Smooth muscle cell (in vitro differentiated cells): ENCODE results near the gene H2AZ2. TPM values are rescaled to one million over a fixed set of nuclear protein-coding genes. Genes with fewer than 3 reads are reported as not detected.

Experiments used
- DNase-seq: peaks from one replicate; lab custom pipeline; 2025; ENCODE audit not compliant: unreplicated experiment; lab: John Stamatoyannopoulos, UW
- H2AFZ ChIP-seq: fragments of 200-600 bp; sonication (generic); 2 replicates; pipeline ENCODE4 v1.6.0; 2016; ENCODE audit warnings: antibody characterized with exemption, low read depth, mild to moderate bottlenecking
- H3F3A ChIP-seq: fragments of 200-600 bp; sonication (generic); 2 replicates; pipeline ENCODE4 v1.6.0; 2017; ENCODE audit warnings: antibody characterized with exemption, low read depth
- H3K27ac ChIP-seq: fragments of 200-600 bp; sonication (generic); 2 replicates; pipeline ENCODE4 v1.5.1; 2016; ENCODE audit warnings: low read depth, mild to moderate bottlenecking
- H3K27me3 ChIP-seq: fragments of 200-600 bp; sonication (generic); 2 replicates; pipeline ENCODE4 v1.6.1; 2016; ENCODE audit warnings: low read depth, mild to moderate bottlenecking
- H3K36me3 ChIP-seq: fragments of 200-600 bp; sonication (generic); 2 replicates; pipeline ENCODE4 v1.5.1; 2016; ENCODE audit warnings: low read depth
- H3K4me1 ChIP-seq: fragments of 200-600 bp; sonication (generic); 2 replicates; pipeline ENCODE4 v1.5.1; 2016; ENCODE audit warnings: low read depth
- H3K4me2 ChIP-seq: fragments of 200-600 bp; sonication (generic); 2 replicates; pipeline ENCODE4 v1.6.0; 2016; ENCODE audit warnings: mild to moderate bottlenecking
- H3K4me3 ChIP-seq: fragments of 200-600 bp; sonication (generic); 2 replicates; pipeline ENCODE4 v1.5.1; 2016; ENCODE audit warnings: mild to moderate bottlenecking
- H3K79me2 ChIP-seq: fragments of 200-600 bp; sonication (generic); 2 replicates; pipeline ENCODE4 v1.6.0; 2016; ENCODE audit warnings: low read depth, mild to moderate bottlenecking
- H3K9ac ChIP-seq: fragments of 200-600 bp; sonication (generic); 2 replicates; pipeline ENCODE4 v1.6.0; 2016; ENCODE audit warnings: low read depth
- H3K9me3 ChIP-seq: fragments of 200-600 bp; sonication (generic); replicated peaks from 2 replicates; pipeline ENCODE4 v1.5.1; 2016; ENCODE audit warnings: low read depth
- H4K20me1 ChIP-seq: fragments of 200-600 bp; sonication (generic); 2 replicates; pipeline ENCODE4 v1.6.0; 2016; ENCODE audit warnings: low read depth
- WGBS: methylation state at CpG from one replicate; pipeline ENCODE4 v1.1.7; 2016; ENCODE audit warnings: low lambda C conversion rate; 5-methylcytosine and 5-hydroxymethylcytosine counted together
- polyA plus RNA-seq: library from polyadenylated mRNA; unstranded; fragments of >200 nt; fragmentation: Nextera tagmentation; extraction: Ambion mirVana; gene quantifications from 2 replicates; pipeline ENCODE4 v1.2.1, GENCODE V29; 2016
- total RNA-seq: library from RNA; depleted of rRNA; stranded (reverse); fragments of >200 nt; gene quantifications from 2 replicates; pipeline ENCODE4 v1.2.3, GENCODE V29; 2014
- TF ChIP-seq, protein P1 (sequence below): fragments of 200-600 bp; sonication (generic); IDR thresholded peaks from 2 replicates; pipeline ENCODE4 v1.5.1; 2017; ENCODE audit warnings: borderline replicate concordance, mild to moderate bottlenecking, antibody characterized with exemption; ENCODE audit not compliant: insufficient read depth, poor library complexity, severe bottlenecking

The H2AZ2 gene
- total and polyA plus RNA-seq, 2 experiments from 2014 or later = 122 to 135 TPM

DNA sequence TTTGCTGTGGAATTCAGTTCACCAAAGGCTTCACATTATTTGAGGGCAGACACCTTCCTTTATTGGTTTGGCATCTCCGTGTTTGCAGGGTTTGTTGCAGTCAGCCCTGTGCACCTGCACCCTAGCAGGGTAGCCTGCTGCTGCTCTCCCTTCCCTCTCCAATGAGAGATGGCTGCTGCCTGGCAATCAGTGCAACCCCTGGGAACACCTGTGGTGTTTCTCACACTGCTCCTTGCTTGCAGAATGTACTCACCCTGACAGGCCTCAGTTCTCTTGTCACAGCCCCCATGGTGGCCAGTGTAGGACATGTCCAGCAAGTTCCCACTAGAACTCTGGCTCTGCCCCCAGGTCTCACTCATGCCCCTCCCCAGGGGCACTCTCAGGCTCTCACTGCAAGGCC is 63.5 kb downstream of the H2AZ2 start:
- Histone ChIP-seq H3K4me2 (no peak overlapping the region), H3K27me3 (no peaks in the 10 kb centered on the region), H3K4me3 (no peak overlapping the region), H3K9me3 (no peaks in the 10 kb centered on the region), H2AFZ (no peak overlapping the region), H3K4me1 (no peaks in the 10 kb centered on the region), H3F3A (no peaks in the 10 kb centered on the region), H3K9ac (no peak overlapping the region), H3K27ac (no peak overlapping the region), H4K20me1 (no peaks in the 10 kb centered on the region), H3K79me2 (no peaks in the 10 kb centered on the region), H3K36me3 (no peaks in the 10 kb centered on the region)
- DNase-seq = no peak
- 85% methylated on average over 1 of the region's 1 CpG for WGBS
- TF ChIP-seq, protein P1, sequence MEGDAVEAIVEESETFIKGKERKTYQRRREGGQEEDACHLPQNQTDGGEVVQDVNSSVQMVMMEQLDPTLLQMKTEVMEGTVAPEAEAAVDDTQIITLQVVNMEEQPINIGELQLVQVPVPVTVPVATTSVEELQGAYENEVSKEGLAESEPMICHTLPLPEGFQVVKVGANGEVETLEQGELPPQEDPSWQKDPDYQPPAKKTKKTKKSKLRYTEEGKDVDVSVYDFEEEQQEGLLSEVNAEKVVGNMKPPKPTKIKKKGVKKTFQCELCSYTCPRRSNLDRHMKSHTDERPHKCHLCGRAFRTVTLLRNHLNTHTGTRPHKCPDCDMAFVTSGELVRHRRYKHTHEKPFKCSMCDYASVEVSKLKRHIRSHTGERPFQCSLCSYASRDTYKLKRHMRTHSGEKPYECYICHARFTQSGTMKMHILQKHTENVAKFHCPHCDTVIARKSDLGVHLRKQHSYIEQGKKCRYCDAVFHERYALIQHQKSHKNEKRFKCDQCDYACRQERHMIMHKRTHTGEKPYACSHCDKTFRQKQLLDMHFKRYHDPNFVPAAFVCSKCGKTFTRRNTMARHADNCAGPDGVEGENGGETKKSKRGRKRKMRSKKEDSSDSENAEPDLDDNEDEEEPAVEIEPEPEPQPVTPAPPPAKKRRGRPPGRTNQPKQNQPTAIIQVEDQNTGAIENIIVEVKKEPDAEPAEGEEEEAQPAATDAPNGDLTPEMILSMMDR = no peak

DNA sequence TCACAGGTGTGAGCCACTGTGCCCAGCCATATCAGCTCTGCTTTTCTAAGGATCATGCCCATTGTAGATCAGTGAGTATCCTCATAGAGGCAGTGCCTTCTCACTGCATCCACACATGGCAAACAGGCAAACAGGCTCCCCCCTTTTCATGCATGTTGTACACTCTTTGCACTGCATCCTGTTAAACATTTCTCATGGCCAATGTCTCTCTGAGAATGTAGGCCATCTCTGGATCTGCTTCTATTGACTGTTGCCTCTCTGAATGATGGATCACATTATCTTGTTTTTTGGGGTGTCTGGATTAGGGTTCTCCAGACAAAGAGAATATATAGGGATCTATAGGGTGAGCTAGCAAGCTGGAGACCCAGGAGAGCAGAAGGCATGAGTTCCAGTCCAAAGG is 64.5 kb downstream of the H2AZ2 start:
- Histone ChIP-seq H3K9ac (no peak overlapping the region), H3F3A (no peaks in the 10 kb centered on the region), H3K27ac (no peak overlapping the region), H3K36me3 (no peaks in the 10 kb centered on the region), H3K4me1 (no peaks in the 10 kb centered on the region), H3K79me2 (no peaks in the 10 kb centered on the region), H3K4me3 (no peak overlapping the region), H3K9me3 (no peaks in the 10 kb centered on the region), H2AFZ (no peak overlapping the region), H3K27me3 (no peaks in the 10 kb centered on the region), H3K4me2 (no peak overlapping the region), H4K20me1 (no peaks in the 10 kb centered on the region)
- no peak for DNase-seq
- TF ChIP-seq, protein P1 = no peak

DNA sequence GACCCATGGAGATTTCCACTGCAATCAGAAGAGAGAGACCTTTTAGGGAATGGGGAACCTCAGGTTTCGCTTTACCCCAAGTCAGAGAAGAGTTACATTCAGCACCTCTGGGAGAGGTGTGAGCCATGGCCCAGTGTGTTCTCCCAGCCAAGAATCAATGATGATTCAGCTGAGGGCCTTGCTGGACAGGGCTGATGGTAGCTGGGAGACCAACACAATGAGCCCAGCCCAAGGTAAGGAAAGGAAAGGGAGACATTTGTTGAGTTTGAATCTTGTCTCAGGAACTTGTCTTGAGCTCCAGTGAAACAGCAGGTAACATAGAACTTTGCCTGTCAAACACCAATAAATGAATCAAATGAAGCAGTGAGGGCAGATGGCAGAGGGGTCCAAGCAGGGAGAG is 65.4 kb downstream of the H2AZ2 start:
- Histone ChIP-seq H3K79me2 (no peaks in the 10 kb centered on the region), H3K9me3 (no peaks in the 10 kb centered on the region), H3K4me3 (no peak overlapping the region), H4K20me1 (no peaks in the 10 kb centered on the region), H3K9ac (no peak overlapping the region), H3K27ac (no peak overlapping the region), H3K4me2 (no peak overlapping the region), H3F3A (no peaks in the 10 kb centered on the region), H3K36me3 (no peaks in the 10 kb centered on the region), H2AFZ (no peak overlapping the region), H3K27me3 (no peaks in the 10 kb centered on the region), H3K4me1 (no peaks in the 10 kb centered on the region)
- TF ChIP-seq, protein P1 = no peak
- WGBS = 100% methylated on average over 1 of the region's 1 CpG
- no peak for DNase-seq

Other genes starting within 250 kb of the H2AZ2 start
- gene OGDH, start 241.5 kb downstream of the H2AZ2 start, total RNA-seq = 23.4 and 34.2 TPM in 2 replicates
- 31.0 and 32.6 TPM in 2 replicates for gene OGDH, start 241.5 kb downstream of the H2AZ2 start, polyA plus RNA-seq
- gene ZMIZ2, start 99.2 kb downstream of the H2AZ2 start, total RNA-seq = 5.7 and 8.8 TPM in 2 replicates
- 17.2 and 34.8 TPM in 2 replicates for gene ZMIZ2, start 99.2 kb downstream of the H2AZ2 start, polyA plus RNA-seq
- gene PPIA, start 51.4 kb downstream of the H2AZ2 start, total RNA-seq = 3,153 and 3,434 TPM in 2 replicates
- 2,853 and 2,990 TPM in 2 replicates for gene PPIA, start 51.4 kb downstream of the H2AZ2 start, polyA plus RNA-seq
- gene PURB, start 37.4 kb upstream of the H2AZ2 start, total RNA-seq = 24.3 and 25.3 TPM in 2 replicates
- gene PURB, start 37.4 kb upstream of the H2AZ2 start, polyA plus RNA-seq = 2.3 and 4.5 TPM in 2 replicates
- gene MYO1G, start 130.9 kb upstream of the H2AZ2 start, total RNA-seq = 0.04 and 0.27 TPM in 2 replicates
- gene MYO1G, start 130.9 kb upstream of the H2AZ2 start, polyA plus RNA-seq = 0.31 TPM in 1 of 2 replicates, not detected in the other
- 32.6 and 32.9 TPM in 2 replicates for gene CCM2, start 152.1 kb upstream of the H2AZ2 start, total RNA-seq
- gene CCM2, start 152.1 kb upstream of the H2AZ2 start, polyA plus RNA-seq = 85.5 and 86.9 TPM in 2 replicates
- gene NACAD, start 240.9 kb upstream of the H2AZ2 start, total RNA-seq = 2.6 and 5.3 TPM in 2 replicates
- 11.6 and 12.5 TPM in 2 replicates for gene NACAD, start 240.9 kb upstream of the H2AZ2 start, polyA plus RNA-seq